GM19455 (cell line): Measurements from ENCODE around the gene RELL2.
A peak's percentile ranks its signal among the peaks of the same experiment; 100 is the strongest.

Experiments
- ATAC-seq: cut with Tn5 transposase; IDR thresholded peaks from one replicate; pipeline ENCODE4 v1.9.1; 2021; ENCODE audit not compliant: unreplicated experiment

RELL2 gene

GRCh38 chr5:141649056-141649688 is 12.4 kb downstream of the RELL2 start:
- ATAC-seq = no peak

GRCh38 chr5:141649972-141650371 is 13.2 kb downstream of the RELL2 start:
- no peak for ATAC-seq

- peak; percentile 95 for ATAC-seq
These were observed 14.3 kb downstream of the RELL2 start, which contains the start of gene FCHSD1 for GRCh38 chr5:141650851-141651727. FCHSD1 (minus strand) TSS chr5:141651418; CDS start chr5:141651368, 50 bp downstream.

- ATAC-seq = no peak
These were observed 14.9 kb downstream of the RELL2 start for GRCh38 chr5:141651728-141652105.

GRCh38 chr5:141654298-141654697 is 17.5 kb downstream of the RELL2 start:
- no peak for ATAC-seq

- no peak for ATAC-seq
These were observed 18.2 kb downstream of the RELL2 start for GRCh38 chr5:141655020-141655419.

- ATAC-seq = no peak
These were observed 19.6 kb downstream of the RELL2 start for GRCh38 chr5:141656396-141656795.

- ATAC-seq = no peak
These were observed 20.6 kb downstream of the RELL2 start for GRCh38 chr5:141657404-141657803.

GRCh38 chr5:141657937-141658545 is 21.2 kb downstream of the RELL2 start:
- ATAC-seq = no peak

GRCh38 chr5:141662028-141662427 is 25.2 kb downstream of the RELL2 start:
- ATAC-seq = no peak

GRCh38 chr5:141663506-141663905 is 26.7 kb downstream of the RELL2 start:
- no peak for ATAC-seq

GRCh38 chr5:141664733-141665461 is 28.1 kb downstream of the RELL2 start:
- ATAC-seq = peak; percentile 91

- no peak for ATAC-seq
These were observed 29.5 kb downstream of the RELL2 start for GRCh38 chr5:141665995-141666940.

GRCh38 chr5:141668601-141669265 is 31.9 kb downstream of the RELL2 start:
- no peak for ATAC-seq

GRCh38 chr5:141669520-141669919 is 32.7 kb downstream of the RELL2 start:
- ATAC-seq = no peak

GRCh38 chr5:141672071-141672840 is 35.5 kb downstream of the RELL2 start:
- ATAC-seq = no peak

GRCh38 chr5:141672841-141673813 is 36.3 kb downstream of the RELL2 start:
- ATAC-seq = no peak

GRCh38 chr5:141674747-141675146 is 38.0 kb downstream of the RELL2 start:
- no peak for ATAC-seq
